ENCODE results near the gene NCBP1. TPM values are rescaled to one million over a fixed set of nuclear protein-coding genes. Genes with fewer than 3 reads are reported as not detected.

The NCBP1 gene
- total and polyA plus RNA-seq, 10 donors, result 6.5 to 30.6 (median 23.1) TPM

DNA sequence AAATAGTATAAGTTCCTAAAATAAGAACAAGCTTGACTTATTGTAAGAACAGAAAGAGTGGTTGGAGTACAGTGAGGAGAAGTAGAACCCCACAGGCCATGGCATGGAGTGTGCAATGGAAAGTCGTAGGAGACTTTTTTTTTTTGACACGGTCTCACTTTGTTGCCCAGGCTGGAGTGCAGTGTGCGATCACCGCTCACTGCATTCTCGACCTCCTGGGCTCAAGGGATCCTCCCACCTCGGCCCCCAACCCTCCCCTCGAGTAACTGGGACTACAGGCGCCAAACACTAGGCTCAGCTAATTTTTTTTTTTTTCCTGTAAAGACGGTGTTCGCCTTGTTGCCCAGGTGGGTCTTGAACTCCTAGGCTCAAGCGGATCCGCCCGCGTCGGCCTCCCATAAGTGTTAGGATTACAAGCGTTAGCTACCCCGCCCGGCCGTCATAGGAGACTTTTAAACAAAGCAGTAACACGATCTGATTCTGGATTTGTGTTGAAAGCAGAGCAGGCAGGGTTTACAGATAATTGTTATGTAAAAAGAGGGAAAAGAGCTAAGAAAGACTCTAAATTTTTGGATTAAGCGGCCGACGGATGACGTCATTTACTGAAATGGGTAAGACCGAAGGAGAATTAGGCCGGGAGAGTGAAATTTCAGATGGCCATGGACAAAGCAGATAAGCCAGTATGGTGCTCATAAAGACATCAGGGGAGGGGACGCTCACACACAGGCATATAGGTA is 1.2 kb upstream of the NCBP1 start:
- H3K27ac ChIP-seq, result peak overlapping the region; percentile 93 to 99 (median 96)
- H3K36me3 ChIP-seq, result peaks cover 0 to 3% (median 0%) of the 10 kb centered on the region in 6 donors
- peak in 1 of 3 donors; percentile 6 for TF ChIP-seq POLR2A (IDR thresholded peaks at IDR 0.05)
- TF ChIP-seq CTCF (IDR thresholded peaks at IDR 0.05 in 8 of 11, conservative IDR thresholded peaks at IDR 0.05 in 3 of 11), result no peak
- WGBS, 5 donors, result 2 to 3% (median 2%) methylated on average over 27 of the region's 27 CpGs
- H3K27me3 ChIP-seq (replicated peaks in 1 of 7), result no peaks in the 10 kb centered on the region
- H3K9me3 ChIP-seq, result no peaks in the 10 kb centered on the region
- peak; percentile 86 for DNase-seq
- peaks cover 35 to 61% (median 47%) of the 10 kb centered on the region in 6 donors for H3K4me1 ChIP-seq
- H3K4me3 ChIP-seq, result peak overlapping the region; percentile 39 to 98 (median 88)
- intact Hi-C loops (cut with DNase I; ENCODE audit: low total_unique reads), result no loop called here

DNA sequence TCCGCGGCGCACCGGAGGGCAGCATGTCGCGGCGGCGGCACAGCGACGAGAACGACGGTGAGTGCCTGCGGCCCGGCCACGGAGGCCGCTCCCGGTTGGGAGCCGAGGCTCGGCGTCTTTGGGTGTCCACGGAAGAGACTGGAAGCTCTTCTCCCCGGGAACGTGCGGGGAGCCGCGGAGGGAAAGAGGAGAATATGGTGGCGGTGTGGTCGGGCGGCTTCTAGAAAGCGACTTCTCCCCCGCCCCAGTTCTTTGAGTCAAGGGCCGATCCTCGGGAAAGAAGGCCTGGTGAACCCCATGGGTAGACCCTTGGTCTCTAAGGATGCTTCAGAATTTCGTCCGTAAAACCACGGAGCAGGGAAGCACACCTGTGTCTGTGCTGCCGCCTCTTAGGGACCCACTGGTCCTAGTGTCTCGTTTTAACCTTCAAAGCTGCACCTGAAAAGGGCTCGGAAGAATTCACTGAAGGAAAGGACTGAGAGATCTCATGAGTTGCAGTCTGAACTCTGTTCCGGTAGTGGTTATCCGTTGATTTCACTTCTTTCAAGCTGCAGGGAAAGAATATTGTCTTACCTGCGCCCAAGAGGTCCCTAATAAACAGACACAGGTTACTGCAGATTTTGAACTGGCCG is 354 bp downstream of the NCBP1 start:
- WGBS, 5 donors, result 0 to 1% (median 0%) methylated on average over 19 to 43 of the region's 43 CpGs
- TF ChIP-seq POLR2A (IDR thresholded peaks at IDR 0.05), result no peak
- TF ChIP-seq CTCF (IDR thresholded peaks at IDR 0.05 in 8 of 11, conservative IDR thresholded peaks at IDR 0.05 in 3 of 11), result no peak
- no peak for TF ChIP-seq POLR2AphosphoS5 (IDR thresholded peaks at IDR 0.05)
- H3K36me3 ChIP-seq, result no peaks in the 10 kb centered on the region
- DNase-seq, result no peak
- no peaks in the 10 kb centered on the region for H3K9me3 ChIP-seq
- no peaks in the 10 kb centered on the region for H3K27me3 ChIP-seq (replicated peaks in 1 of 7)
- H3K4me3 ChIP-seq, result peak overlapping the region; percentile 62 to 98 (median 88)
- peaks cover 35 to 77% (median 61%) of the 10 kb centered on the region in 6 donors for H3K4me1 ChIP-seq
- intact Hi-C loops (cut with DNase I; ENCODE audit: low total_unique reads), result no loop called here
- H3K27ac ChIP-seq, result peak overlapping the region; percentile 93 to 99 (median 96)

DNA sequence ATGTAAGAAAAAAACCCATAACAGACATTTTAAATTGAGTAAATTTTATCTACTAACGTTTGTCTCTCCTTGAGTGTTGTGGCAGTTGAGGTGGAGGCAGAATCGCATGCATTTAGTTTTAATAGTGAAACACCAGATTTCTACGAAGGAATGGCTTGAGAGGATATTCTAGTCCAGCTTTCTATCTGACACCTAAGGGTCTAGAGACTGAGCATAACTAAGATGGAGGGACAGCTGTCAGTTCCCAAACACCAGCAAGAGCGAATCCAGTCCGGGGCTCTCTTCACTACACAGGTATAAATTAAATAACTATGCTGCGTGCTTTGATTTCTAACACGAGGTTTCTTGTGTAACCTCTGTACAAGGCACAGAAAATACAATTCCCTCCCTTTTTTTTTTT is 1.4 kb downstream of the NCBP1 start:
- peaks cover 35 to 85% (median 63%) of the 10 kb centered on the region in 6 donors for H3K4me1 ChIP-seq
- no peak for DNase-seq
- peak overlapping the region in 5 of 8 donors; percentile 84 to 93 (median 89) for H3K4me3 ChIP-seq
- intact Hi-C loops (cut with DNase I; ENCODE audit: low total_unique reads), result no loop called here
- H3K9me3 ChIP-seq, result no peaks in the 10 kb centered on the region
- H3K27me3 ChIP-seq (replicated peaks in 1 of 7), result no peaks in the 10 kb centered on the region
- WGBS, 5 donors, result 73 to 82% (median 75%) methylated on average over 7 of the region's 7 CpGs
- H3K36me3 ChIP-seq, result no peaks in the 10 kb centered on the region
- H3K27ac ChIP-seq, result no peak overlapping the region
- no peak for TF ChIP-seq CTCF (IDR thresholded peaks at IDR 0.05 in 8 of 11, conservative IDR thresholded peaks at IDR 0.05 in 3 of 11)
- TF ChIP-seq POLR2AphosphoS5 (IDR thresholded peaks at IDR 0.05), result no peak
- TF ChIP-seq POLR2A (IDR thresholded peaks at IDR 0.05), result no peak

- DNase-seq, result no peak
- whole genome bisulfite sequencing, 5 donors, result 78 to 90% (median 83%) methylated on average over 3 of the region's 3 CpGs
- intact Hi-C loops (cut with DNase I; ENCODE audit: low total_unique reads), result no loop called here
- TF ChIP-seq CTCF (IDR thresholded peaks at IDR 0.05 in 8 of 11, conservative IDR thresholded peaks at IDR 0.05 in 3 of 11) (no peak), POLR2AphosphoS5 (IDR thresholded peaks at IDR 0.05) (no peak), POLR2A (IDR thresholded peaks at IDR 0.05) (no peak)
- Histone ChIP-seq H3K27me3 (replicated peaks in 1 of 7) (no peaks in the 10 kb centered on the region), H3K36me3 (peaks cover 0 to 16% (median 6%) of the 10 kb centered on the region in 6 donors), H3K27ac (no peak overlapping the region), H3K9me3 (no peaks in the 10 kb centered on the region), H3K4me1 (peaks cover 29 to 76% (median 57%) of the 10 kb centered on the region in 6 donors), H3K4me3 (no peak overlapping the region)
Measured at GRCh38 chr9:97636903-97637302, 3.3 kb downstream of the NCBP1 start.
